Stimulated activated CD4-positive, alpha-beta T cell treated with anti-CD3 and anti-CD28 coated beads, Interleukin-4, amount 100 ng/mL, for 48 hours (primary cell): ENCODE data around the gene NT5DC3.
"Not testable (repeated sequence)": the region's sequence is repeated elsewhere in the genome, so short reads cannot be mapped to it uniquely, and the experiment has no call there.

ENCODE experiments used
- DNase-seq, 2 donors: peaks; one replicate each; pipeline ENCODE4 v3.0.0-alpha.2; 2020; ENCODE audit warnings: low read depth in 2 of 2

The NT5DC3 gene

GRCh38 chr12:103809639-103810038, 31.4 kb downstream of the NT5DC3 start:
- DNase-seq: not testable (repeated sequence)

- no peak for DNase-seq
Measured at GRCh38 chr12:103809154-103809553, 31.9 kb downstream of the NT5DC3 start.

DNA sequence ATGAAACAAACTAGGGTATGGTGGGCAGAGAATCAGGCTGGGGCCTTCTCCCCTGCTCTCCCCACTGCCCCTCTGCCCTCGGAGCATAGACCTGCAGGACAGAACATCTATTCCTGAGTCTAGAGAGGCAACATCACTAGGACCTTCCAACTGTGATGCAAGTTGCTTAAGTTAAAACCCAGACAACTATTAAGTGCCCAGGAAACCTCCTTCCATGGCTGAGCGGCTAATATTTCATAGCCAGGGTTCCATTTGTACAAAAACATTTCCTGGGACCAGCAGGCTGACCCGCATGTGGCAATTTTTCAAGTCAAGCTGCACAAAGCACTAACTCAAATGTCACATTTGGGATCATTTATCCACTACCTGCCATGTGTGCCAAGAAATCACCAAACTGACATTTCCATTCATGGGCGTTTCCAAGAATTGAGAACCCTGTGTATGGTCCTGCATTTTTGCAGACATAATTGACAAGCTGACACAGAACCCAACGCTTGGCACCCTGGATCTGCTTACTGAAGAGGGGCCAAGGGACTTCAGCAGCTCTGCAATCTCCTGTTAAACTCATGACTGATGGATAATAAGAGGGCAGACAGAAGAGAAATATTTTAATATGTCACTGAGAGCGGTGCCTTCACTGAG, 32.7 kb downstream of the NT5DC3 start:
- no peak for DNase-seq

- DNase-seq: no peak
Measured at GRCh38 chr12:103807561-103808238, 33.3 kb downstream of the NT5DC3 start.

DNA sequence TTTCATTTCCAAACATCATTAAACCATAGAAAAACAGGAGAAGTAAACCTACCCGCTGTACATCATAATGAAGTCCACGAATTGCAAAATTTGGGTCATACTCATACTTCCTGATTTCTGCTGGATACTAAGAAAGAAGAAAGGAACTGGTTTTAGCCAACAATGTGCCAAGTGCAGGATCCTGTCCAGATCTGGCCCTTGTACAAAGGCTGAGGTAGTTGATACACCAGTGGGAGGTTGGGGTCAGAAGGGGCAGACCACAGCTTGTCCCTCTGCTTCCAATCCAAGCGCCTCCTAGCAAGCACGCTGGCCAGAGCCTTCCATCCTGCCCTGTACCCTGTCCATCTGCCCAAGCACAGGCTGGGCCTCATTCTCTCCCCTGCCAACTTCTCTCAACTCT, 34.2 kb downstream of the NT5DC3 start:
- no peak for DNase-seq

DNA sequence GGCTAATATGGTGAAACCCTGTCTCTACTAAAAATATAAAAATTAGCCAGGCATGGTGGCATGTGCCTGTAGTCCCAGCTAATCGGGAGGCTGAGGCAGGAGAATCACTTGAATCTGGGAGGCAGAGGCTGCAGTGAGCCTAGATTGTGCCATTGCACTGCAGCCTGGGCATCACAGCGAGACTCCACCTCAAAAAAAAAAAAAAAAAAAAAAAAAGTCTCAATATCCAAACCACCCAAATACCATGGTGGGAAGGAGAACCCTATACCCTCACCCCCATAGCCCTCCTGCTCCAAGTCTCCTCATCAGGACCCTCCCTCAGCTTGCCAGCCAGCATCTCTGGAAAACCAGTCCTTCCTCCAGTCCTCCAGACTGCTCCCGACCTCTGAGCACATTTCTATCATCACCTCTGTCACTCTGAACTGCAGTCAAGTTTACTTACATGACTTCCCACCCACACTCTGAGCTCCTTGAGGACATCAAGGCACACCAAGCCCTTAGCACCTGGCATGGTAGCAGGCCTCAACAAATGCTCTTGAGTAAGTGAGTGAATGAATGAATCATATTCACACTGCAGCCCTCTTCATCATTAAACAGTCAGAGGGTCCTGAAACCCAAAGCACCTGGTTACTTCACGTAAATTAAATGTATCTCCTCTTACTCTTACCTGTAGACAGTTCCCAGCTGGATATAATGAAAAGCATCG, 35.2 kb downstream of the NT5DC3 start:
- DNase-seq: no peak

- DNase-seq: no peak
Measured at GRCh38 chr12:103803847-103804246, 37.2 kb downstream of the NT5DC3 start.

DNA sequence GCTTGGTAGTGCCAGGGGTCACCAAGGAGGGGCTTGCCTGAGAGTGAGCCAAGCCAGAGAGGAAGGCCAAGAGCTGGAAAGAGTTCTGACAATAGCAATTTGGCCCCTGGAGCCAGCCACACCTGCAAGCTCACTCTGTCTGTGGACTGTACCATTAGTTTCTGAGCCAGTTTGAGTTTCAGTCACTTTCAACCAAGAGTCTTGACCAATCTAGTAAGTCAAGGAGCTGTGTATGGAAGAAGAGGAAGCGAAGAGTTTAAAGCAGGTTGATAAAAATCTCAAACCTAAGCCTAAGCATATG, 38.5 kb downstream of the NT5DC3 start:
- no peak for DNase-seq

GRCh38 chr12:103801709-103802585, 39.1 kb downstream of the NT5DC3 start:
- no peak for DNase-seq

DNA sequence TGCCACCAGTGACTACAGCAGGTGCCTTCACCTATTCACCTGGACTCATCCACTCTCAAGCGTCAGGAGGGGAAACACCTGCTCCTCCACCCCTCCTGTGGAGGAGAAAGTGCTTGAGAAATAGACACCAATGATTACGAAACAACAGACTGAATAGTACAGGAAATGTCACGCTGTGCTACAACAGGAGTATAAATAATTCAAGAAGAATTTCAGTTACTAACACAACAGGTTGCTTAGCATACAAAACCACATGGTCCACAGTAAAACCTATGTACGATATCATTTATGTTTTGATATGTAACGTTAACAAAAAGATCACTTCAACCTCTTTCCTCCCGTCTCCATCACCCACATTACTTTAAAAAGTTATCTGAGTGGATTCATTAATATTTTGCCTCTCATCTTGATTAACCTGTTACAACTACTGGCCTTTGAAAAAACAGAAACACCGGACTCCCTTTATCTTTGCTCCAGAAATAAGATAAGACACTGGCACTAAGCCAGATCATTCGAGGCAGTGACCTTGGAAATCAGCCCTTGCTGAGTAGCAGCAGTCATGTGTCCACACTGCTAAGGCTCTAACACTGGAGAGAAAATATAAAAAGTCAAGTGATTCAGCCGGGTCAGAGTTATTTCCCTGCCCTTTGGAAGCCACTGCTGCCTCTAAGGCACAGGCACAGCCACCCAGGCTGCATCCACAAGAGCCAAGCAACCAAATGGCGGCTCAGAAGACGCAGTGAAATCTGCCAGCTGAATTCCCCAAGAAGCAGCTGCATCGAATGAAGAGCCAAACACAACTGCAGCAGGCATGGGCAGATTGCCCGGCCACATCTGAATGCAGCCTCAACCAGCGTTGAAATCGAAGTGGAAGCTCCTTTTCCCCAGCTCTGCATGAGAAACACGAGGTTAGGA, 40.9 kb downstream of the NT5DC3 start:
- DNase-seq: no peak

DNA sequence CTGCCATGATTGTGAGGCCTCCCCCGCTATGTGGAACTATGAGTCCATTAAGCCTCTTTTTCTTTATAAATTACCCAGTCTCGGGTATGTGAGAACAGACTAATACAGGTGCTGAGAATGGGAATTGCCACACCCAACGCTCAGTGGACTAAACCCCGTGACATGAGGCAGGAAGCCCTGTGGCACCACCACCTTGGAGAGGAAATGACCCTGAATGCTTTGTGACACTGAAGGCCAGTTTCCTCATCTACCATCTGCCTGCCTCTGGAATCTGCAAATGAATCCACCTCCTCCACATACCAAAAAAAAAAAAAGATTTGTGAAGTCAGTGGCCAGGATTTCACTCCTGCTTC, 41.6 kb downstream of the NT5DC3 start:
- DNase-seq: no peak

DNA sequence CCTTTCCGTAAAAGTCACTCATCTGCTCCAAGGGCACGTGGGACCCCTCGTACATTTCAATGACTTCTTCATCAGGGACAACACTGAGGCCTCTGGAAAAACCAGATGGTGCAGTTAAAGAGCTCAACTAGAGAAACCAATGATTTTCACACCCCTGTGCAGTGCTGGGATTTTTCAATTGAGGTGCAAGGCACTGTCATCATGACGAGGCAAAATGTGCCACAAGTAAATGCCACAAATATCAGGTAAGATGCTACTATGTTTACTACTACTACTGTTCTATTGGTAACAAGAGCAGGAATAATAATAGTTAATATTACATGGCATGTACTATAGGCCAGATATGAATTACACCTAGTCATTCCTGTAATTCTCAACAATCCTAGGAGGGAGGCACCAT, 42.4 kb downstream of the NT5DC3 start:
- DNase-seq: no peak

GRCh38 chr12:103794309-103795213, 46.5 kb downstream of the NT5DC3 start:
- DNase-seq: no peak

DNA sequence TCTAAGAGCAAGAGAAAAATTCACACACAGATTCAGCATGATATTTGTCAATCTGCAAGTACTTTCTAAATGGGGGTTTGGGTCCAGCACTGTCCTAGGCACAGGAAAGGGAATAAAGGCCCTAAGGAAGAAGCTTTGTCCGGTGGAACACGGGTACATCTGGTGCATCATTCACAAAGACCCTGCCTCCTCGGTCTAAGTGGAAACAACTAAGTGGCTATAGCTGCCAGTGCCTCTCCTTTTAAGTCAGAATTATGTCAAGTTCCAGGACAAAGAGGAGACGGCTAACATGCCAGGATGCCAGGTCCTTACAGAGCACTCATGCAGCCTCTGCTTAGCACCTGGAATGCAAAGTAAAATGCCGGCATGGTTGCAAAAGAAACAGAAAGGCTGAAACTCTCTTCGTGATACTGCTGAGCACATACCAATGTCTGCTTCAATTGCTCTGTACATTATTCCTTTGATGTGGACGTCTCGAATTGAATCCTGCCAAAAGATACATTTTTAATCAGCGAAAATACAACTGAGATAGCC, 47.5 kb downstream of the NT5DC3 start:
- DNase-seq: no peak

DNA sequence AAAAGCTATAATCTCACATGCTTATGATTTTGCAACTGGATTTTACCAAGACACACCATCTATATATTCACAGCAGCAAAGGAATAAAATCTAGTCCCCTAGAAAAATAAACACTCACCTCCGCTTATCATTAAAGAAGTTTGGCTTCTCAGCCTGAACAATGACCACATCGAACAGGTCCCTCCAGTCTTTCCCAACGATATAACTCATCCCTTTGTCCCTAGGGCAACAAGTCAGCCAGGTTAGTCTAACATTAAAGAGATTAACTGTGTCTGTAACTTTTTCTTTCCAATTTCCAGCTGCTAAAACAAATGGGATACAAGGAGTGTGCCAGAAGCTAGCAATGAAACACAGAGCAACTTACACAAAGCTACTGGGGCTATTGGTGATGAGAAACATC, 48.0 kb downstream of the NT5DC3 start:
- no peak for DNase-seq

- no peak for DNase-seq
Measured at GRCh38 chr12:103791350-103791920, 49.6 kb downstream of the NT5DC3 start.

DNA sequence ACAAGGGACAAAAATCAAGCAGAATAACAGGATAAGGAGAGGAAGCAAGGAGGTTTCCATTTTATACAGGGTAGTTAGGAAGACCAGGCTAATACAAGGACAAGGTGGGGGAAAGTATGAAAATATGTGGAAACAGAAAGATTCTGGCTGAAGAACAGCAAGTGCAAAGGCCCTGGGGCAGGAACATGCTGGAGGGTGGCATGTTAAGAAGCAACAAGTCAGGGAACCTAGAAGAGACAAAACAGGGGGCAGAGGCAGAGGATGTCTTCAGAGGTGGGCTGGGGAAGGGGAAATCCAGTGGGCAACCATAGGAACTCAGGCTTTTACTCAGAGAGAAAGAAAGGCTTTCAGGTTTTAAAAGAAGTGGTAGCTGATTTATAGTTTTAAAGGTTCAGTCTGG, 54.8 kb downstream of the NT5DC3 start:
- no peak for DNase-seq

DNA sequence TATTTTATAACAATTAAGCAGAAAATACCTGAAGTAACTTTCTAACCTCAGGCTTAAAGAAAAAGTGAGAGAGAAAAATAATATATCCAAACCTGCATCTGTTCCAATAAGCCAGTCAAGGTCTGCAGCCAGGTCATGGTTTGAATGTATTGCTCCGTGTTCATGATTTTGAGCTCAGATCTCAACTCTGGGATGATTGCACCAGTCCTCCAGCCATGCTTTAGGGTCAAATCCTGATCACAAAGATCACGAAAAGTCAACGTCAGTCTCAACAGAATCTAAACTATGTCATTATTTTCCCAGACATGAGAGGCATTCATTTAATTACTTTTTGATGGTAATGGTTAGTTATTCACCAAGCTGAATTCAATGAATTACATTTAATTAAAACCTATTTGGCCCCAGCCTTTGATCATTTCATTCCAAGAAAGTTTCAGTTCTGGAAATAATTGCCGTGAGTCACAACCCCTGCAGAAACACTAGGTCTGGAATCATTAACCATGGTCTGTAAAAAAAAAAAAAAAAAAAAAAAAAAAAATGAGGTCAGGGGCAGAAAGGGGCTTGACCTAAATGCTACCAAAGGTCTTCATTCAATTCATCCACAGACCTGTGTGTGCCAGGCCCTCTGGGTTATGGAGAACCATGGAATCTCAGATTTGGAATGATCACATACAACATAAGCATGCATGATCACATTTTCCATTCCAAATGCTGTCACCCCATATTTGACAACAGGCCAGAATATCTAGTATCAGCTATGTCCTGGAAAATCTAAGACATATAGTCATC, 55.6 kb downstream of the NT5DC3 start:
- DNase-seq: no peak
